ENCODE data around the gene LYPD6. TPM values are rescaled to one million over a fixed set of nuclear protein-coding genes. Genes with fewer than 3 reads are reported as not detected.

LYPD6 gene
- total and polyA plus RNA-seq, 8 donors = 0.91 to 3.1 (median 1.7) TPM

DNA sequence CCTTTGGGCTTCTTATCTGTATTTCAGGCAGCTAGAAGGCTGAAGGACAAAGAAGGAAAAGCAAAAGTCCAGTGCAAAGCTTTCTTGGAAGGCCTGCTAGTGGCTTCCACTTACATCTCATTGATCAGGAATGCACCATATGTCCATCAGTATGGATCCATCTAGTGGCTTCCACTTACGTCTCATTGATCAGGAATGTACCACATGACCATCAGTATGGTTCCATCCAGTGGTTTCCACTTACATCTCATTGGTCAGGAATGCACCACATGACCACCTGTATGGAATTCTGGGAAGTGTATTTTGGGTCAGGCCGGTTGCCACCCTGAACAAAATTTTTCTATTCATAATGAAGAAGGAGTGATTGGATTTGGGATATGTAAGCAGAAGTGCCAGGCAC lies 70.6 kb downstream of the LYPD6 start:
- DNase-seq = no peak
- no peak for FAIRE-seq
- H3K9me3 ChIP-seq = no peaks in the 10 kb centered on the region
- intact Hi-C loops (cut with DNase I) = no loop called here
- TF ChIP-seq, protein P1, sequence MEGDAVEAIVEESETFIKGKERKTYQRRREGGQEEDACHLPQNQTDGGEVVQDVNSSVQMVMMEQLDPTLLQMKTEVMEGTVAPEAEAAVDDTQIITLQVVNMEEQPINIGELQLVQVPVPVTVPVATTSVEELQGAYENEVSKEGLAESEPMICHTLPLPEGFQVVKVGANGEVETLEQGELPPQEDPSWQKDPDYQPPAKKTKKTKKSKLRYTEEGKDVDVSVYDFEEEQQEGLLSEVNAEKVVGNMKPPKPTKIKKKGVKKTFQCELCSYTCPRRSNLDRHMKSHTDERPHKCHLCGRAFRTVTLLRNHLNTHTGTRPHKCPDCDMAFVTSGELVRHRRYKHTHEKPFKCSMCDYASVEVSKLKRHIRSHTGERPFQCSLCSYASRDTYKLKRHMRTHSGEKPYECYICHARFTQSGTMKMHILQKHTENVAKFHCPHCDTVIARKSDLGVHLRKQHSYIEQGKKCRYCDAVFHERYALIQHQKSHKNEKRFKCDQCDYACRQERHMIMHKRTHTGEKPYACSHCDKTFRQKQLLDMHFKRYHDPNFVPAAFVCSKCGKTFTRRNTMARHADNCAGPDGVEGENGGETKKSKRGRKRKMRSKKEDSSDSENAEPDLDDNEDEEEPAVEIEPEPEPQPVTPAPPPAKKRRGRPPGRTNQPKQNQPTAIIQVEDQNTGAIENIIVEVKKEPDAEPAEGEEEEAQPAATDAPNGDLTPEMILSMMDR (IDR thresholded peaks at IDR 0.05) = no peak
- H3K36me3 ChIP-seq = no peaks in the 10 kb centered on the region
- H3K27me3 ChIP-seq = no peaks in the 10 kb centered on the region
- no peak overlapping the region for H3K4me3 ChIP-seq
- H3K4me1 ChIP-seq = no peaks in the 10 kb centered on the region
- no peak for ATAC-seq
- no peak overlapping the region for H3K27ac ChIP-seq
- 92 to 96% methylated on average over 2 of the region's 2 CpGs for WGBS, 2 donors

DNA sequence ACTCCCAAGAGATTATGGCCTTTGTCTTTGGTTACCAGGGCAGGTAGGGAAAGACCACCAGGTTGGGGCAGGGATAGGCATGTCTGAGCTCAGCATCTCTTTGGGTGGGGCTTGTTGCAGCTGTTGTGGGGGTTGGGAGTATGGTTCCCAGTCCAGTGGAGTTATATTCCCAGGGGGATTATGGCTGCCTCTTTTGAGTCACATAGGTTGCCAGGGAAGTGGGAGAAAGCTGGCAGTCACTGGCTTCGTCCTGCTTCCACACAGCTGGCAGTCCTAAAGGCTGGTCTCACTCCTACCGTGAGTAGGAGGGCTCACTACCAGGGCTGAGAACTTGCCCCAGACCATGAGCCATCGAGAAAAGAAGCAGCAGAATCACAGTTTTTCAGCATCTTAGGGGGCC lies 79.1 kb downstream of the LYPD6 start:
- FAIRE-seq (no peak), ATAC-seq (no peak), DNase-seq (no peak)
- Histone ChIP-seq H3K27ac (no peak overlapping the region), H3K36me3 (no peaks in the 10 kb centered on the region), H3K9me3 (no peaks in the 10 kb centered on the region), H3K27me3 (no peaks in the 10 kb centered on the region), H3K4me3 (no peak overlapping the region), H3K4me1 (no peaks in the 10 kb centered on the region)
- 81 to 88% methylated on average over 3 of the region's 3 CpGs for WGBS, 2 donors
- intact Hi-C loops (cut with DNase I) = no loop called here
- TF ChIP-seq, protein P1 (IDR thresholded peaks at IDR 0.05) = no peak

DNA sequence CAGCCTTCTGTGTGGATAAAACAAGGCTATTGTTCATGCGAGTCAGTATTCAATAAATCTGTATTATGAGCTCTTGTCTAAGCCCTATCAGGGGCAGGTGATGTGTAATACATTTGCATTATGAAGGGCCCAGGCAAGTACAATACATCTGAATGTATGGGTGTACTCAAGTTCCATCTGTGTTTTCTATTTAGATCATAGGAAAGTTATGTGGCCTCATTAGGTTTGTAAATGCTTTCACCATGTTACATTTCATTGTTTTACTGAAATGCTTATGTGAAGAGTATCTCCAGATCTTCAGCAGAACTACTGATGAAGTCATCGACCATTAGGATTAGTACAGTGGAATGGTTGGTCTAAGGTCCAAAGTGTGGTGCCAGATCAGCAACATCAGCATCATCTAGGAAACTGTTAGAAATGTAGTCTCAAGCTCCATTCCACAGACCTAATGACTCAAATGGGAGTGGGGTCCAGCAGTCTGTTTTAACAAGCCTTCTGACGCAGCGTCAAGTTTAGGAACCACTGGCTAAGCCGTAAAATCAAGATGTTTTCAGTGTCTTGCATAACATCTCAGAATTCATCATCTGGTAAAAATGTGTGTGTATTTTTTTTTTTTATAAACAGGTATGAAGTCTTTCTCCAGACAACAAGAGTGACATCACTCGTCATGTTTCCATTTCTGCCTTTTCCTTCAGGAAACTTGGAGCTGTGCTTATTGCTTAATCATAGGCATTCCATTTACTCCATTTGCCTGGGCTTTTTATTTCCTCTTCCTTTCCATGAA lies 80.5 kb downstream of the LYPD6 start:
- Histone ChIP-seq H3K36me3 (no peaks in the 10 kb centered on the region), H3K27ac (no peak overlapping the region), H3K4me3 (no peak overlapping the region), H3K9me3 (no peaks in the 10 kb centered on the region), H3K4me1 (no peaks in the 10 kb centered on the region), H3K27me3 (no peaks in the 10 kb centered on the region)
- no peak for DNase-seq
- TF ChIP-seq, protein P1 (IDR thresholded peaks at IDR 0.05) = no peak
- WGBS, 2 donors = 92 to 94% methylated on average over 6 of the region's 6 CpGs
- ATAC-seq = no peak
- no peak for FAIRE-seq
- intact Hi-C loops (cut with DNase I) = no loop called here

DNA sequence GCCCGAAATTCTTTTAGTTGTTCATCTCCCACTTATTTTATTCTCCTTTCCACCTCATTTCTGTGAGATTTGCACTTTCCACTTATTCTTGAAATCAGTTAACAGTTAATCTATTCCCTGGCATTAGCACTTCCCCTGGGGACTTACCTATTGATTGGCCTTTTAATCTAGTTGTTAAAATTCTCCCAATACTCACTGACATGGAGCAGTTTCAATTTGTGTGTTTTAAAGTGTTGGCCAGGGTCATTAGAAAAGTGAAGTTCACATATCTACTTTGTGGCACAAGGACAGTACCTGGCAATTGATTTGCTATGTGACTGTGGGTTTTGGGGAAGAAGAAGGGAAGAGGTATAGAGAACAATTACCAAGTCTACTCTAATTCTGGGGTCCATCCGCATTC lies 83.1 kb downstream of the LYPD6 start:
- DNase-seq = no peak
- H3K27me3 ChIP-seq = no peaks in the 10 kb centered on the region
- H3K4me1 ChIP-seq = no peaks in the 10 kb centered on the region
- no peak overlapping the region for H3K27ac ChIP-seq
- no peak overlapping the region for H3K4me3 ChIP-seq
- no peaks in the 10 kb centered on the region for H3K36me3 ChIP-seq
- TF ChIP-seq, protein P1 (IDR thresholded peaks at IDR 0.05) = no peak
- intact Hi-C loops (cut with DNase I) = no loop called here
- no peak for ATAC-seq
- no peak for FAIRE-seq
- WGBS, 2 donors = 86 to 90% methylated on average over 2 of the region's 2 CpGs
- no peaks in the 10 kb centered on the region for H3K9me3 ChIP-seq

DNA sequence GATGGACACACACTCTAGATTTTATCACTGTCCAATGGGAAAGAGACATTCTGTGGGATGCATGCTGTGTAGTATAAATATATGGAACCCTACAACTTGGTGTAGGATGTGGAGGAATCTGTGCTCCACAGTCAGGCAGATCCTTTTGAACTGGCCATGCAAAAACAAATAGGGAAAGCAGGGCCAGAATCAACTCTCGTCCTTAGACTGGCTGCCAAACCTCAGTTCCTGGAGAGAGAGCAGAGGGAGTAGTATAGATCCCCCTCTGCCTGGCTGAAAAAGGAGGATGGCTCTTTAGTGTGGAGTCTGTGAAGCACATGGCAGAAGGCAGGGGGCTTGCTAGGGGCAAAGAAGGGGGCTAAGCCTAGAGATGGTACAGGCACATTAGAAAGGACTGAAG lies 84.7 kb downstream of the LYPD6 start:
- no peak for FAIRE-seq
- no peak overlapping the region for H3K27ac ChIP-seq
- H3K27me3 ChIP-seq = no peaks in the 10 kb centered on the region
- H3K4me1 ChIP-seq = no peaks in the 10 kb centered on the region
- DNase-seq = no peak
- no peak overlapping the region for H3K4me3 ChIP-seq
- no peak for ATAC-seq
- WGBS, 2 donors = 75 to 82% methylated on average over 1 of the region's 1 CpG
- intact Hi-C loops (cut with DNase I) = no loop called here
- TF ChIP-seq, protein P1 (IDR thresholded peaks at IDR 0.05) = no peak
- no peaks in the 10 kb centered on the region for H3K9me3 ChIP-seq
- no peaks in the 10 kb centered on the region for H3K36me3 ChIP-seq
